Memory B cell (primary cell): ENCODE measurements around the gene NTN3.

Source experiments
- ATAC-seq: fragments of 150-1000 bp; cut with Tn5 transposase; 2 replicates; pipeline ENCODE4 v1.10.0; 2021; ENCODE audit warnings: low read depth, mild to moderate bottlenecking, moderate library complexity
- DNase-seq, 2 donors: peaks; one replicate each; pipeline ENCODE4 v3.0.0; 2022; ENCODE audit warnings: low spot score in 2 of 2
- H3K27ac Mint-ChIP-seq: one replicate; pipeline ENCODE4 v1.8.0; 2022; ENCODE audit warnings: mild to moderate bottlenecking, moderate library complexity, mixed read lengths
- H3K27me3 Mint-ChIP-seq: one replicate; pipeline ENCODE4 v1.8.0; 2022; ENCODE audit warnings: mixed read lengths
- H3K36me3 Mint-ChIP-seq: one replicate; pipeline ENCODE4 v1.8.0; 2022; ENCODE audit warnings: mild to moderate bottlenecking, mixed read lengths
- H3K4me1 Mint-ChIP-seq: one replicate; pipeline ENCODE4 v1.8.0; 2022; ENCODE audit warnings: mixed read lengths
- H3K4me3 Mint-ChIP-seq: one replicate; pipeline ENCODE4 v1.8.0; 2022; ENCODE audit warnings: mild to moderate bottlenecking, moderate library complexity, mixed read lengths
- H3K9me3 Mint-ChIP-seq: one replicate; pipeline ENCODE4 v1.8.0; 2022; ENCODE audit warnings: mixed read lengths

NTN3 gene

DNA sequence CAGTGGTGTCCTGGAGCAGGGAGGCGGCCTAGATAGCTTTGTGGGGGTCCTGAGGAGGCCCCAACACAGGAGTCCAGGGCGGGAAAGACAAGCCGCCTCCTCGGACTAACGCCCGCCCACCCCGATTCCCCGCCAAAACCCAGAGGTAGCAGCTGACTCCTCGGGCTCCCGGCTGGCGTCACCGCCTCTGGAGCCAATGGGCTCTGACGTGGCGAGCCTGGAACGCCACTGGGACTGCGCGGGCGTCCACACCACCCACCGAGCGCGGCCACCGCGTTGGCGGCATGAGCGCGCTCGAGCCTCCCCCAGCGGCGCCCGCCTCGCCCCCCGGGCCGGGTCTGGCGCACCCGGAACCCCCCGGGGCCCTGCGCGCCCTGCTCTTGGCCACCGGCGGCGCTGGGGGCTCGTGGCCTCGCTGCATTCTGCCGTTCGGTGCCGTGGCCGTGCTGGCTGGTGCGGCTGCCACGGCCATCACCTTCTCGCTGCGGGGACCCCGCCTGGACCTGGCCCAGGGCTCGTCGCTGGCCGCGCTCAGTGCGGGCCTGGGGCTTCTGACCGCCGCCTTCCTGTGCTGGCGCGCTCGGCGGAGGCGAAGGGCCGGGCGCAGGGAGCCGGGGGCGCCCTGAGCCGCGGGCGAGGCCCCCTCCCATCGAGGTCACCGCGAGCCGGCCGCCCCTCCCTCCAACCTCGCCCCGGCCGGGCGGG lies 3.4 kb upstream of the NTN3 start:
- Mint-ChIP-seq H3K27ac (no peak overlapping the region), H3K4me3 (peak overlapping the region; percentile 78), H3K36me3 (no peaks in the 10 kb centered on the region), H3K27me3 (peaks cover 11% of the 10 kb centered on the region), H3K9me3 (no peaks in the 10 kb centered on the region), H3K4me1 (peaks cover 22% of the 10 kb centered on the region)
- DNase-seq (peak in 1 of 2 donors; percentile 40), ATAC-seq (peak; percentile 51)

DNA sequence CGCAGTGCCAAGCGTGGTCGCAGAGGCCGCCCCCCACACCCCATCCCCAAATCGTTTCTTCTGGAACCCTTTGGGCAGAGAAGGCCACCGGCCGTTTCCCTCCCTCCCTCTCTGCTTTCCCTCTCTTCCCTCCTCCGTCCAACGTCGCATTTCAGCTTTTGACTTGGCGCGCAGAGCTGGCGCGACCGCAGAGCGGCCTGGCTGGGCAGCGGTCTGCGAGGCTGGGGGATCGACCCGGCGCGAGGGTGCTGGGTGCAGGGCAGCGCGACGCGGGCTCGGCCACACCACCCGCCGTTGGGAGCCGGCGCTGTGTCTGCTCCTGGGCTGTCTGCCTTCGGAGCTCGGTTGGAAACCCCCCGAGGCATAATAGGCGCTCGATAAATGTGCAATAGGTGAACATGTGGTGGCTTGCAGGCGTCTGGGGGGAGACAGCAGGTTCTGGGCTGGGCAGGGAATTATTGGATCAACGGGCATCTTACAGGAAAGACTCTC lies 2.8 kb upstream of the NTN3 start:
- Mint-ChIP-seq H3K27ac (no peak overlapping the region), H3K36me3 (no peaks in the 10 kb centered on the region), H3K4me3 (peak overlapping the region; percentile 78), H3K4me1 (peaks cover 27% of the 10 kb centered on the region), H3K9me3 (no peaks in the 10 kb centered on the region), H3K27me3 (peaks cover 17% of the 10 kb centered on the region)
- peak; percentile 61 for ATAC-seq
- DNase-seq = peak in 1 of 2 donors; percentile 29

DNA sequence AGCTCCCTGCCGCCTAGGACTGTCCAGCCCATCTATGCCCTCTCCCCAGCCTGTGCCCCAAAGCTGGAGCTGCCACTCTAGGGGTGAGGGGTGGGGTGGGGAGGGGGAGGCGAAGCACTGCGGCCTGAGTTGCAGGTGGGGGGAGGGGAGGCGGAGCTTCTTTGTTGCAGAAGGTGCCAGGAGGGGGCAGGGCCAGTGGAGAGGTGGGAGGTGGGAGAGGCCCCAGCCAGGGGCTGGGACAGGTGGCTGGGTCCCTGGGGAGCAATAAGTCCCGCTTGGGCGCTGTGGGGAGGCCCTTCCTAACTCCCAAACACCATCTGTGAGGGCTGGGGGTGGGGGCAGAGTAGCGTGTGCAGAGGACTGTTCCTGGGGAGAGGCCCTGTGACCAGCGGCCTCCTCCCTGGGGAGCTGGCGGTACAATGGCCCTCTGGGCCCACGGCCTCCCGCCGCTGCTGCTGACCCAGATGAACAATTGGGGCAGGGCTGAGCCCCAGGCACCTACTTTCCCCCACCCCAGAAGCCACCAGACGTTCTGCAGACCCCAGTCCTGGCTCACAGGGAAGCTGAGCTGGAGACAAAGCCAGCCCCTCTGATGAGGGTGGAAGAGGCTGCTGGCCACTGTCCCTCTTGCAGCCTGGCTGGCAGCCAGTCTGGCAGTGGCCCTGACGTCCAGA lies 2.2 kb upstream of the NTN3 start:
- ATAC-seq = peak; percentile 65
- no peak overlapping the region for H3K27ac Mint-ChIP-seq
- peaks cover 19% of the 10 kb centered on the region for H3K27me3 Mint-ChIP-seq
- DNase-seq = peak in 1 of 2 donors; percentile 47
- H3K4me3 Mint-ChIP-seq = peak overlapping the region; percentile 78
- H3K9me3 Mint-ChIP-seq = no peaks in the 10 kb centered on the region
- no peaks in the 10 kb centered on the region for H3K36me3 Mint-ChIP-seq
- H3K4me1 Mint-ChIP-seq = peaks cover 28% of the 10 kb centered on the region

DNA sequence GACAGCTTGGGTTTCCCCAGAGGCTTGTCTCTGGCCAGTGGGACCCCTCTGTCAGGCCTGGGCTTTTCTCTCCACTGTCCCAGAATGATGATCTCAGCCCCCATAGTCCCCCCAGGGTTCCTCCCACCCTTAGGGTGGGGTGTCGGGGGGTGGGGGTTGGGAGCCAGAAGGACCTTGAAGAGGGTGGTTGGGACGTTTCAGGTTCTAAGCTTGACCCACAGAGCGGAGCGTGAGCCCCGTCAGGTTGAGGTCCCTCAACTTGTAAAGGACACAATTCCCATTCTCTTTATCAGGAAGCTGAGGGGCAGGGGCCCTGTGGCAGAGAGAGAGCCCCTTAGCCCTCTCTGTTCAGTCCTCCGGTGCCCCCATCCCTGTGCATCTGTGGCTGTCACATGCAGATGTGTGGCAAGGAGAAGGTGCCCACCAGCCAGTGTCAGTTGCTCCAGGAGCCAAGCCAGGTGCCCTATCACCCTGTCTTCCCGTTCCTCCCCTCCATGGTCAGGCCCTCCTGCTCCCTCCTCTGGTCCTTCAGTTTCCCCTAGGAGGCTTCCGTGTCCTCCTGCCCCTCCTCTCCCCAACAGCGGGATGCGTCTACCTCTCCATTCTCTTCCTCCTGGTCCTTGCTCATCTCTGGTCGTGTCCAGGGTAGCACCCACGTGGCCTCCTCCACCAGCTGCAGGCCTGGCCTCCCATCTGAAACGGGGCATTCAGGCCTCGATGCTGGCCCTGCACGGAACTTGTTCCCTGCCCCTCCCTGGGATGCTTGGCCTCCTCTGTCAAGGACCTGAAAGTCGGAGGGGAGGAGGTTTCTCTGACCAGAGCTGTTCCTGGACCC lies 1.5 kb upstream of the NTN3 start:
- ATAC-seq (no peak), DNase-seq (peak in 1 of 2 donors; percentile 24)
- Mint-ChIP-seq H3K4me1 (peaks cover 28% of the 10 kb centered on the region), H3K27ac (peak overlapping the region; percentile 18), H3K9me3 (no peaks in the 10 kb centered on the region), H3K4me3 (peak overlapping the region; percentile 77), H3K27me3 (peaks cover 19% of the 10 kb centered on the region), H3K36me3 (no peaks in the 10 kb centered on the region)

DNA sequence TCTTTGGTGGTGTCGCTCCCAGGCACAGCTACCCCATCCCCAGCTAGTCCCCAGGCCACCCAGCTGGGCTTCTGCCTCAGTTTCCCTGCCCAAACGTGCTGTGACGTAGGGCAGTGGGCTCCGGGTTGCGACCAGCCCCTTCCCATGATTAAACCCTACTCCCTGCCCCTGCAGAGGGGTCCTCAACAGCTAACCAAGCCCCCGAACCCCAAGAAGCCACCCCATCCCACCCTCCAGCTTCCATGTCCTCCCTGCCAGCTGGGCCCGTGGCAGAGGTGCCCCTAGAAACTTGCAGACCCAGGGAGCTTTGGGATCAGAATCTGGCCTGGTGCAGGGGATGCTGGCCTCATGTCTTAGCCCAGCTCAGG lies 879 bp upstream of the NTN3 start:
- H3K4me1 Mint-ChIP-seq = peaks cover 28% of the 10 kb centered on the region
- peak overlapping the region; percentile 28 for H3K4me3 Mint-ChIP-seq
- H3K36me3 Mint-ChIP-seq = no peaks in the 10 kb centered on the region
- peaks cover 19% of the 10 kb centered on the region for H3K27me3 Mint-ChIP-seq
- ATAC-seq = no peak
- H3K27ac Mint-ChIP-seq = peak overlapping the region; percentile 18
- H3K9me3 Mint-ChIP-seq = no peaks in the 10 kb centered on the region
- DNase-seq = no peak

DNA sequence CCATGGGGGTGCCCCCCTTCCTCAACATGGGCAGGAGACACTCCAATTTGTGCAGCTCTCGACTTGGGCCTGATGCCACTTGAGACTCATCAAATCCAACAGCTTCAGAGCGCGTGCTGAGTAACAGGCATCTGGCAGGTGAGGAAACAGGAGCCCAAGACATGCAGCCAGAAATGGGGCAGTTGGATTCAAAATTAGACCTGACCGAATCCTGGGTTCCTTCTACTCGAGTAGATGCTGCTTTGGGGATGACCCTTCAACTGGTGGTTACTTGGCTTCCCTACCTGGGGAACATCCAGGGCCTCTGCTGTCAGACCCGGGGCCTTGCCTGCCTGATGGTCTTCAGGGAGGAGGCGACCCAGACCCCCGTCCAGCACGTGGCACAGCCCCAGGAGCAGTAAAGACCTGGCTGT lies 488 bp upstream of the NTN3 start:
- Mint-ChIP-seq H3K9me3 (no peaks in the 10 kb centered on the region), H3K27me3 (peaks cover 19% of the 10 kb centered on the region), H3K4me1 (peaks cover 28% of the 10 kb centered on the region), H3K36me3 (no peaks in the 10 kb centered on the region), H3K4me3 (peak overlapping the region; percentile 28), H3K27ac (no peak overlapping the region)
- ATAC-seq = no peak
- no peak for DNase-seq

DNA sequence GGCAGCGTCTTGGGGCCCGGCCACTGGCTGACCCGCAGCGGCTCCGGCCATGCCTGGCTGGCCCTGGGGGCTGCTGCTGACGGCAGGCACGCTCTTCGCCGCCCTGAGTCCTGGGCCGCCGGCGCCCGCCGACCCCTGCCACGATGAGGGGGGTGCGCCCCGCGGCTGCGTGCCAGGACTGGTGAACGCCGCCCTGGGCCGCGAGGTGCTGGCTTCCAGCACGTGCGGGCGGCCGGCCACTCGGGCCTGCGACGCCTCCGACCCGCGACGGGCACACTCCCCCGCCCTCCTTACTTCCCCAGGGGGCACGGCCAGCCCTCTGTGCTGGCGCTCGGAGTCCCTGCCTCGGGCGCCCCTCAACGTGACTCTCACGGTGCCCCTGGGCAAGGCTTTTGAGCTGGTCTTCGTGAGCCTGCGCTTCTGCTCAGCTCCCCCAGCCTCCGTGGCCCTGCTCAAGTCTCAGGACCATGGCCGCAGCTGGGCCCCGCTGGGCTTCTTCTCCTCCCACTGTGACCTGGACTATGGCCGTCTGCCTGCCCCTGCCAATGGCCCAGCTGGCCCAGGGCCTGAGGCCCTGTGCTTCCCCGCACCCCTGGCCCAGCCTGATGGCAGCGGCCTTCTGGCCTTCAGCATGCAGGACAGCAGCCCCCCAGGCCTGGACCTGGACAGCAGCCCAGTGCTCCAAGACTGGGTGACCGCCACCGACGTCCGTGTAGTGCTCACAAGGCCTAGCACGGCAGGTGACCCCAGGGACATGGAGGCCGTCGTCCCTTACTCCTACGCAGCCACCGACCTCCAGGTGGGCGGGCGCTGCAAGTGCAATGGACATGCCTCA lies 773 bp downstream of the NTN3 start:
- Mint-ChIP-seq H3K36me3 (no peaks in the 10 kb centered on the region), H3K27me3 (peaks cover 19% of the 10 kb centered on the region), H3K4me1 (peaks cover 28% of the 10 kb centered on the region), H3K4me3 (peak overlapping the region; percentile 37), H3K9me3 (no peaks in the 10 kb centered on the region), H3K27ac (no peak overlapping the region)
- DNase-seq (no peak), ATAC-seq (no peak)

DNA sequence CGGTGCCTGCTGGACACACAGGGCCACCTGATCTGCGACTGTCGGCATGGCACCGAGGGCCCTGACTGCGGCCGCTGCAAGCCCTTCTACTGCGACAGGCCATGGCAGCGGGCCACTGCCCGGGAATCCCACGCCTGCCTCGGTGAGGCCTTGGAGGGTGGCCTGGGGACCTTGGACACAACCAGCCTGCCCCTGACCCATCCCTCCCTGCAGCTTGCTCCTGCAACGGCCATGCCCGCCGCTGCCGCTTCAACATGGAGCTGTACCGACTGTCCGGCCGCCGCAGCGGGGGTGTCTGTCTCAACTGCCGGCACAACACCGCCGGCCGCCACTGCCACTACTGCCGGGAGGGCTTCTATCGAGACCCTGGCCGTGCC lies 1.4 kb downstream of the NTN3 start:
- Mint-ChIP-seq H3K27me3 (peaks cover 19% of the 10 kb centered on the region), H3K4me3 (no peak overlapping the region), H3K9me3 (no peaks in the 10 kb centered on the region), H3K27ac (no peak overlapping the region), H3K36me3 (no peaks in the 10 kb centered on the region), H3K4me1 (peaks cover 25% of the 10 kb centered on the region)
- DNase-seq (no peak), ATAC-seq (no peak)

DNA sequence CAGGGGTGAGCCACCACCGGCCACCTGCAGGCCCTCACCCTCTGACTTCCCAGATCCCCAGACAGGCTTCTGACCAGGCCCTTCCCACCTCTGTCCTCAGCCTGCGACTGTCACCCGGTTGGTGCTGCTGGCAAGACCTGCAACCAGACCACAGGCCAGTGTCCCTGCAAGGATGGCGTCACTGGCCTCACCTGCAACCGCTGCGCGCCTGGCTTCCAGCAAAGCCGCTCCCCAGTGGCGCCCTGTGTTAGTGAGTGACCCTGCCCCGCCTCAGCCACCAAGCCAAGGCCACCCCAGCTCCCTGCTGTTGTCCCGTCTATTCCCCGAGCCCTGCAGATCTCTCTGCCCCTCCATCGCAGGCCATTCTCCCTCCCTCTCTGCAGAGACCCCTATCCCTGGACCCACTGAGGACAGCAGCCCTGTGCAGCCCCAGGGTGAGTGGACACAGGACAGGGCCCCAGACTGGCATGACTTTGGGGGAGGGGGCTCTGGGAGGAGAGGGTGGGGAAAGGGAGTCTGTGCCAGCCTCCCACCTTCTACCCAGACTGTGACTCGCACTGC lies 1.9 kb downstream of the NTN3 start:
- H3K27ac Mint-ChIP-seq = no peak overlapping the region
- DNase-seq (no peak), ATAC-seq (no peak)
- peak overlapping the region; percentile 70 for H3K4me3 Mint-ChIP-seq
- H3K4me1 Mint-ChIP-seq = peaks cover 28% of the 10 kb centered on the region
- no peaks in the 10 kb centered on the region for H3K9me3 Mint-ChIP-seq
- no peaks in the 10 kb centered on the region for H3K36me3 Mint-ChIP-seq
- H3K27me3 Mint-ChIP-seq = peaks cover 19% of the 10 kb centered on the region

DNA sequence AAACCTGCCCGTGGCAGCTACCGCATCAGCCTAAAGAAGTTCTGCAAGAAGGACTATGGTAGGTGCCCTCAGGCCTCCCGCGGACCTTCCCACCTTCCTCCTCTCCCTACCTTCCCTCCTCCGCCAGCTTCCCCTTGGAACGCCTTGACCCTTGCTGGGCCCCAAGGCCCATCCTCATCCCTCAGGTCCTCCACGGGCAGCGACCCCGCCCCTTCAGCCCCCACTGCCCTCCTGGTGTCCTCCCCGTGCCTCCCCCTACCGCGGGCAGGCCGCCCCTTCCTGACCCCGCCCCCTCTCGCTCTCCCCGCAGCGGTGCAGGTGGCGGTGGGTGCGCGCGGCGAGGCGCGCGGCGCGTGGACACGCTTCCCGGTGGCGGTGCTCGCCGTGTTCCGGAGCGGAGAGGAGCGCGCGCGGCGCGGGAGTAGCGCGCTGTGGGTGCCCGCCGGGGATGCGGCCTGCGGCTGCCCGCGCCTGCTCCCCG lies 2.4 kb downstream of the NTN3 start:
- Mint-ChIP-seq H3K9me3 (no peaks in the 10 kb centered on the region), H3K4me3 (peak overlapping the region; percentile 70), H3K27me3 (peaks cover 18% of the 10 kb centered on the region)

DNA sequence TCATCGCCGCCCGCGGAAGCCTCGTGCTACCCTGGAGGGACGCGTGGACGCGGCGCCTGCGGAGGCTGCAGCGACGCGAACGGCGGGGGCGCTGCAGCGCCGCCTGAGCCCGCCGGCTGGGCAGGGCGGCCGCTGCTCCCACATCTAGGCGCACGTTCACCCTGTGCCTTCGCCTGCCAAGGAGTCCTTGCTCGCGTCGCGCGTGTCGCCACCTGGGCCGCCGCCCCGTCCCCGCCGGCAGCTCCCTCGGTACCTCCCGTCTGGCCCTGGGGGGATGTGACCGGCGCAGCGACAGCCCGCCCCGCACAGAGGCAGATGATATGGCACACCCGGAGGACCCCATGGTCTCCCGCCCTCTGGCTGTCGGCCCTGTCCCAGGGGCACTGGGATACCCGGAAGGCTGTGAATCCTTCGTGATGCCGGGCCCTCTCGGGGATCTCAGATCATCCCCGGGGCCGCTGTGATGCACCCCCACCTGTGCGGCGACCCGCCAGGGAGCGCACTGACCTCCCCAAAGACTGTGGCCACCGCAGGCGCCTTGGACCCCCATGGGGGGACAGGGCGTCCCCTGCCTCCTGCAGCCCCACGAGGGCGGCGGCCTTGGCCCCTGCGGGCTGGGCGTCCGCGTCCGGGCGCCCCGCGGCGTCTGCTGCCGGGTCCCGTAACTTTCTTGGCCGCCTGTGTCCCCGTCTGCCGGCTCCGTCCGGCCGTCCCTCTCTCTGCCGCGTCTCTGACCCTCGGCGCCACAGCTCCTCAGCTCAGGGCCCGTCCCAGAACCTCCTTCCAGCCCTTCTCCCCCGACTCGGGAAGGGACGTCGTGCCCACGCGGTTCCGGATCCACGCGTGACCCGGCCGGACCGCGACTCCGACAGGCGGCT lies 3.1 kb downstream of the NTN3 start:
- H3K27me3 Mint-ChIP-seq = peaks cover 18% of the 10 kb centered on the region
- H3K4me3 Mint-ChIP-seq = peak overlapping the region; percentile 81
- no peaks in the 10 kb centered on the region for H3K36me3 Mint-ChIP-seq
- DNase-seq (peak; percentile 50 to 69), ATAC-seq (peak; percentile 76)
- H3K9me3 Mint-ChIP-seq = no peaks in the 10 kb centered on the region
- H3K27ac Mint-ChIP-seq = no peak overlapping the region
- H3K4me1 Mint-ChIP-seq = peaks cover 19% of the 10 kb centered on the region

More for the DNA sequence above, 2.4 kb downstream of the NTN3 start:
- peaks cover 24% of the 10 kb centered on the region for H3K4me1 Mint-ChIP-seq
- no peaks in the 10 kb centered on the region for H3K36me3 Mint-ChIP-seq
- H3K27ac Mint-ChIP-seq = no peak overlapping the region
- DNase-seq = no peak
- ATAC-seq = no peak

DNA sequence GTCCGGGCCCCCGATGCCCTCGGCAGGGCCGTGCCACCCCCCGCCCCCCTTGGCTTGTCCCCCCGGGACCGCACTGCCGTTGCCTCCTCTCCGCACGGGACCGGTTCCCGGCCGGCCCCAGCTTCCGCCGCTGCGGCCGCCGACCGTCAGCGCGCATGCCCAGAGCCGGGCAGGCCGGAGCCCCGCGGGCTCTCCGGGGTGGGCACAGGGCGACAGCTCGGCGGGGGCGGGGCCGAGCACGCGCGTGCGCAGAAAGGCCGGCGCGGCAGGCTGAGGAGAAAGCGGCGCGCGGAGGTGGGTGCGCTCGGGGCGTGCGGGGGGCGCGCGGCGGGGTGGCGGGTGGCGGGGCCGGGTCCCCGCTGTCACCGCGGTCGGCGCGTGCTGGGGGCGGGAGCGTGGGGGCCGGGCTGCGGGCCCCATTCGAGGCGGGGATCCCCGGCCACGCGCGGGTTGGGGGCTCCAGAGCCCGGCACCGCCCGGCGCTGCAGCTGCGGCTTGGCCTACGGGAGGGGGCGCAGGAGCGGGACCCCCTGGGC lies 3.8 kb downstream of the NTN3 start, which contains the start of gene TBC1D24:
Gene TBC1D24 (plus strand): TSS at position 251 of the 536 bp plus-strand sequence. CDS start 21,022 bp downstream, outside the sequence.
- peaks cover 13% of the 10 kb centered on the region for H3K27me3 Mint-ChIP-seq
- no peaks in the 10 kb centered on the region for H3K36me3 Mint-ChIP-seq
- H3K4me3 Mint-ChIP-seq = peak within 1 kb of the TSS; percentile 81
- peak; percentile 72 to 75 for DNase-seq
- H3K27ac Mint-ChIP-seq = no peak within 1 kb of the TSS
- no peaks in the 10 kb centered on the region for H3K9me3 Mint-ChIP-seq
- peaks cover 13% of the 10 kb centered on the region for H3K4me1 Mint-ChIP-seq
- ATAC-seq = peak; percentile 68
